Ovary (tissue), 3 donors: ENCODE data around the gene FLNB.

Experiments
- POLR2A ChIP-seq: fragments of 450-650 bp; IDR thresholded peaks from one replicate; pipeline ENCODE4 v1.6.1; 2017; ENCODE audit warnings: antibody characterized with exemption, mild to moderate bottlenecking, moderate library complexity
- TF ChIP-seq, protein P1 (sequence below), 3 donors: fragments of 450-650 bp in 2 of 3; fragments of 200-600 bp in 1 of 3; IDR thresholded peaks; one replicate each; pipeline versions ENCODE4 v1.5.1 to v1.8.0; 2016 to 2022; ENCODE audit warnings: antibody characterized with exemption in 3 of 3, mild to moderate bottlenecking in 1 of 3
- donor health status: DM: no; HTN: no; CAD: no.

DNA sequence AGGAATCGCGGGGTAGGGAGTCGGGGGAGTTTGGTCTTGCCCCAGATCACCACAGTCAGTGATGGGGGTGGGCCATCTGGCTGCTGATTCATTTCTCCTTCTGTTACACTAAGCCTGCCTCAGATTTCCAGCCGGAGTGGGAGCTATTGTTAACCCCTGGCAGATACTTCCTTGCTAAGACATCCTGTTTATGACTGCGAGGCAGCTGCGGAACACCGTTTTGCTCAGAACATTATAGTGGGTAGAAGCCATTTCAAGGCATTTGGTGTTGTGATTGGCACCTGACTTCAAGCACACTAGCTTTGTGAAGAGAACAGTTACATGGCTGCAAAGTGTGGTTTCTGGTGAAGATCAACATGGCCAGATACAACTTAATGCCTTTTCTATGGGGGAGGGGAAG, 73.8 kb downstream of the FLNB start:
- TF ChIP-seq, protein P1, sequence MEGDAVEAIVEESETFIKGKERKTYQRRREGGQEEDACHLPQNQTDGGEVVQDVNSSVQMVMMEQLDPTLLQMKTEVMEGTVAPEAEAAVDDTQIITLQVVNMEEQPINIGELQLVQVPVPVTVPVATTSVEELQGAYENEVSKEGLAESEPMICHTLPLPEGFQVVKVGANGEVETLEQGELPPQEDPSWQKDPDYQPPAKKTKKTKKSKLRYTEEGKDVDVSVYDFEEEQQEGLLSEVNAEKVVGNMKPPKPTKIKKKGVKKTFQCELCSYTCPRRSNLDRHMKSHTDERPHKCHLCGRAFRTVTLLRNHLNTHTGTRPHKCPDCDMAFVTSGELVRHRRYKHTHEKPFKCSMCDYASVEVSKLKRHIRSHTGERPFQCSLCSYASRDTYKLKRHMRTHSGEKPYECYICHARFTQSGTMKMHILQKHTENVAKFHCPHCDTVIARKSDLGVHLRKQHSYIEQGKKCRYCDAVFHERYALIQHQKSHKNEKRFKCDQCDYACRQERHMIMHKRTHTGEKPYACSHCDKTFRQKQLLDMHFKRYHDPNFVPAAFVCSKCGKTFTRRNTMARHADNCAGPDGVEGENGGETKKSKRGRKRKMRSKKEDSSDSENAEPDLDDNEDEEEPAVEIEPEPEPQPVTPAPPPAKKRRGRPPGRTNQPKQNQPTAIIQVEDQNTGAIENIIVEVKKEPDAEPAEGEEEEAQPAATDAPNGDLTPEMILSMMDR (IDR thresholded peaks at IDR 0.05): no peak
- no peak for TF ChIP-seq POLR2A
